Stimulated activated CD4-positive, alpha-beta T cell treated with anti-CD3 and anti-CD28 coated beads, Interleukin-4, amount 100 ng/mL, for 24 hours (primary cell): ENCODE measurements around the gene PEAR1.

Source experiments
- DNase-seq: peaks from one replicate; pipeline ENCODE4 v3.0.0-alpha.2; 2020

Gene PEAR1

GRCh38 chr1:156942176-156942575 is 48.7 kb downstream of the PEAR1 start:
- DNase-seq: no peak

GRCh38 chr1:156942576-156942975 is 49.1 kb downstream of the PEAR1 start:
- no peak for DNase-seq

GRCh38 chr1:156943756-156944155 is 50.2 kb downstream of the PEAR1 start:
- no peak for DNase-seq

GRCh38 chr1:156944268-156944667 is 50.8 kb downstream of the PEAR1 start:
- no peak for DNase-seq

- DNase-seq: no peak
Measured at GRCh38 chr1:156944848-156945247, 51.3 kb downstream of the PEAR1 start.

GRCh38 chr1:156945881-156946661 is 52.6 kb downstream of the PEAR1 start:
- no peak for DNase-seq

- DNase-seq: no peak
Measured at GRCh38 chr1:156947127-156947526, 53.6 kb downstream of the PEAR1 start.

GRCh38 chr1:156947818-156948525 is 54.5 kb downstream of the PEAR1 start:
- DNase-seq: no peak

- DNase-seq: no peak
Measured at GRCh38 chr1:156948708-156949107, 55.2 kb downstream of the PEAR1 start.

- no peak for DNase-seq
Measured at GRCh38 chr1:156949127-156949526, 55.6 kb downstream of the PEAR1 start.

GRCh38 chr1:156951371-156951770 is 57.9 kb downstream of the PEAR1 start:
- DNase-seq: no peak

GRCh38 chr1:156953571-156953970 is 60.1 kb downstream of the PEAR1 start:
- DNase-seq: no peak

GRCh38 chr1:156956333-156956732 is 62.8 kb downstream of the PEAR1 start:
- DNase-seq: no peak

GRCh38 chr1:156957634-156958033 is 64.1 kb downstream of the PEAR1 start:
- no peak for DNase-seq

GRCh38 chr1:156958247-156958714 is 64.8 kb downstream of the PEAR1 start:
- DNase-seq: no peak

- no peak for DNase-seq
Measured at GRCh38 chr1:156959414-156959813, 65.9 kb downstream of the PEAR1 start.

- no peak for DNase-seq
Measured at GRCh38 chr1:156959925-156960324, 66.4 kb downstream of the PEAR1 start.

GRCh38 chr1:156961709-156962108 is 68.2 kb downstream of the PEAR1 start:
- peak; percentile 11 for DNase-seq

GRCh38 chr1:156963621-156964020 is 70.1 kb downstream of the PEAR1 start:
- peak; percentile 32 for DNase-seq

GRCh38 chr1:156964441-156964840 is 70.9 kb downstream of the PEAR1 start:
- no peak for DNase-seq
